ENCODE data around the gene PTMA. TPM values are rescaled to one million over a fixed set of nuclear protein-coding genes. Genes with fewer than 3 reads are reported as not detected.

The PTMA gene
- total RNA-seq, 1 experiment from 2014 or later, result 2,164 TPM

DNA sequence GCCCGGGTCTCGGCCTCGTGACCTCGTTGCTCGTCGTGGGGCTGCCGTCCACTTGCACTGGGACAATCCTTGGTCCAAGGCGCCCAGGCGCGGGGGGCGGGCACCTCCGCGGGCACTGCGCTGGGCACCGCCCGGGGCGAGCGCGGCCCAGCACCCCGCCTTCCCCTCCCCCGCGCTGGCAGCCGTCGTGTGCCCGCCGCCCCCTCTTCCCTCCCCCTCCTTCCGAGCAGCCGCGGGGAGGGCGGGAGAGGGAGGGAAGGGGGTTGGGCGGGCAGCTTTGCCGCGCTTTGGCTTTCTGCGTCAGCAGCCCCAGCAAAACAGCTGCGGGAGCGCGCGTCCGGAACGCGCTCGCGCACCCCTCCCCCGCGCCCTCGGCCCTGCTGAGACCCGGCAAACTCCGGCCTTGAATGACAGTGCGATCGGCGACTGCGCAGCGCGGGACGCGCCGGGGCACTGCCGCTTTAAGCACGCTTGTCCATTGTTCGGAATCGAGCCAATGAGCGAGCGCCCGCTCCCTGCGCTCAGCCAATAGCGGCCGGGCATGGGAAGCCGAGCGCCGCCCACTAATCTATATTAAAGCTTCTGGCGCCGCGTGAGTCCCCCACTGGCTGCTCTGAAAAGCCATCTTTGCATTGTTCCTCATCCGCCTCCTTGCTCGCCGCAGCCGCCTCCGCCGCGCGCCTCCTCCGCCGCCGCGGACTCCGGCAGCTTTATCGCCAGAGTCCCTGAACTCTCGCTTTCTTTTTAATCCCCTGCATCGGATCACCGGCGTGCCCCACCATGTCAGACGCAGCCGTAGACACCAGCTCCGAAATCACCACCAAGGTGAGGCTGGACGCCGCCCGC, at the start of gene PTMA (continued):
- TF ChIP-seq, protein P1, sequence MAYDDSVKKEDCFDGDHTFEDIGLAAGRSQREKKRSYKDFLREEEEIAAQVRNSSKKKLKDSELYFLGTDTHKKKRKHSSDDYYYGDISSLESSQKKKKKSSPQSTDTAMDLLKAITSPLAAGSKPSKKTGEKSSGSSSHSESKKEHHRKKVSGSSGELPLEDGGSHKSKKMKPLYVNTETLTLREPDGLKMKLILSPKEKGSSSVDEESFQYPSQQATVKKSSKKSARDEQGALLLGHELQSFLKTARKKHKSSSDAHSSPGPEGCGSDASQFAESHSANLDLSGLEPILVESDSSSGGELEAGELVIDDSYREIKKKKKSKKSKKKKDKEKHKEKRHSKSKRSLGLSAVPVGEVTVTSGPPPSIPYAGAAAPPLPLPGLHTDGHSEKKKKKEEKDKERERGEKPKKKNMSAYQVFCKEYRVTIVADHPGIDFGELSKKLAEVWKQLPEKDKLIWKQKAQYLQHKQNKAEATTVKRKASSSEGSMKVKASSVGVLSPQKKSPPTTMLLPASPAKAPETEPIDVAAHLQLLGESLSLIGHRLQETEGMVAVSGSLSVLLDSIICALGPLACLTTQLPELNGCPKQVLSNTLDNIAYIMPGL (CRISPR knock-in tag; IDR thresholded peaks at IDR 0.05), result no peak
- TF ChIP-seq ZNF281 (CRISPR knock-in tag; IDR thresholded peaks at IDR 0.05) (peak; percentile 96), ZNF219 (CRISPR knock-in tag; IDR thresholded peaks at IDR 0.05; ENCODE audit: borderline replicate concordance) (0 out of 2 replicates have a peak, but pooled peaks have one; percentile 61), SOX15 (CRISPR knock-in tag; IDR thresholded peaks at IDR 0.05) (no peak), GABPB1 (CRISPR knock-in tag; IDR thresholded peaks at IDR 0.05) (peak; percentile 46), TCF7 (CRISPR knock-in tag; IDR thresholded peaks at IDR 0.05; ENCODE audit: low read depth) (no peak), JUN (CRISPR knock-in tag; IDR thresholded peaks at IDR 0.05) (0 out of 2 replicates have a peak, but pooled peaks have one; percentile 43), RELA (CRISPR knock-in tag; IDR thresholded peaks at IDR 0.05; ENCODE audit: borderline replicate concordance) (no peak), IRF1 (CRISPR knock-in tag; IDR thresholded peaks at IDR 0.05) (peak; percentile 20), PRDM15 (CRISPR knock-in tag; IDR thresholded peaks at IDR 0.05) (0 out of 2 replicates have a peak, but pooled peaks have one; percentile 46), FOXK1 (CRISPR knock-in tag; IDR thresholded peaks at IDR 0.05) (peak; percentile 89), NFATC4 (CRISPR knock-in tag; IDR thresholded peaks at IDR 0.05) (no peak; the same call in 1 of the 2 replicates), FOXJ3 (CRISPR knock-in tag; IDR thresholded peaks at IDR 0.05; ENCODE audit: borderline replicate concordance) (no peak), NR3C1 (CRISPR knock-in tag; conservative IDR thresholded peaks at IDR 0.05; ENCODE audit: low read depth) (no peak), ZBTB43 (CRISPR knock-in tag; IDR thresholded peaks at IDR 0.05) (no peak; the same call in 1 of the 2 replicates), ZBTB21 (CRISPR knock-in tag; IDR thresholded peaks at IDR 0.05; ENCODE audit: borderline replicate concordance) (peak; percentile 66; the same call in 1 of the 2 replicates)
- TF ChIP-seq, protein P2, sequence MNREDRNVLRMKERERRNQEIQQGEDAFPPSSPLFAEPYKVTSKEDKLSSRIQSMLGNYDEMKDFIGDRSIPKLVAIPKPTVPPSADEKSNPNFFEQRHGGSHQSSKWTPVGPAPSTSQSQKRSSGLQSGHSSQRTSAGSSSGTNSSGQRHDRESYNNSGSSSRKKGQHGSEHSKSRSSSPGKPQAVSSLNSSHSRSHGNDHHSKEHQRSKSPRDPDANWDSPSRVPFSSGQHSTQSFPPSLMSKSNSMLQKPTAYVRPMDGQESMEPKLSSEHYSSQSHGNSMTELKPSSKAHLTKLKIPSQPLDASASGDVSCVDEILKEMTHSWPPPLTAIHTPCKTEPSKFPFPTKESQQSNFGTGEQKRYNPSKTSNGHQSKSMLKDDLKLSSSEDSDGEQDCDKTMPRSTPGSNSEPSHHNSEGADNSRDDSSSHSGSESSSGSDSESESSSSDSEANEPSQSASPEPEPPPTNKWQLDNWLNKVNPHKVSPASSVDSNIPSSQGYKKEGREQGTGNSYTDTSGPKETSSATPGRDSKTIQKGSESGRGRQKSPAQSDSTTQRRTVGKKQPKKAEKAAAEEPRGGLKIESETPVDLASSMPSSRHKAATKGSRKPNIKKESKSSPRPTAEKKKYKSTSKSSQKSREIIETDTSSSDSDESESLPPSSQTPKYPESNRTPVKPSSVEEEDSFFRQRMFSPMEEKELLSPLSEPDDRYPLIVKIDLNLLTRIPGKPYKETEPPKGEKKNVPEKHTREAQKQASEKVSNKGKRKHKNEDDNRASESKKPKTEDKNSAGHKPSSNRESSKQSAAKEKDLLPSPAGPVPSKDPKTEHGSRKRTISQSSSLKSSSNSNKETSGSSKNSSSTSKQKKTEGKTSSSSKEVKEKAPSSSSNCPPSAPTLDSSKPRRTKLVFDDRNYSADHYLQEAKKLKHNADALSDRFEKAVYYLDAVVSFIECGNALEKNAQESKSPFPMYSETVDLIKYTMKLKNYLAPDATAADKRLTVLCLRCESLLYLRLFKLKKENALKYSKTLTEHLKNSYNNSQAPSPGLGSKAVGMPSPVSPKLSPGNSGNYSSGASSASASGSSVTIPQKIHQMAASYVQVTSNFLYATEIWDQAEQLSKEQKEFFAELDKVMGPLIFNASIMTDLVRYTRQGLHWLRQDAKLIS (CRISPR knock-in tag; IDR thresholded peaks at IDR 0.05; ENCODE audit: borderline replicate concordance), result peak; percentile 95
- TF ChIP-seq, protein P3, sequence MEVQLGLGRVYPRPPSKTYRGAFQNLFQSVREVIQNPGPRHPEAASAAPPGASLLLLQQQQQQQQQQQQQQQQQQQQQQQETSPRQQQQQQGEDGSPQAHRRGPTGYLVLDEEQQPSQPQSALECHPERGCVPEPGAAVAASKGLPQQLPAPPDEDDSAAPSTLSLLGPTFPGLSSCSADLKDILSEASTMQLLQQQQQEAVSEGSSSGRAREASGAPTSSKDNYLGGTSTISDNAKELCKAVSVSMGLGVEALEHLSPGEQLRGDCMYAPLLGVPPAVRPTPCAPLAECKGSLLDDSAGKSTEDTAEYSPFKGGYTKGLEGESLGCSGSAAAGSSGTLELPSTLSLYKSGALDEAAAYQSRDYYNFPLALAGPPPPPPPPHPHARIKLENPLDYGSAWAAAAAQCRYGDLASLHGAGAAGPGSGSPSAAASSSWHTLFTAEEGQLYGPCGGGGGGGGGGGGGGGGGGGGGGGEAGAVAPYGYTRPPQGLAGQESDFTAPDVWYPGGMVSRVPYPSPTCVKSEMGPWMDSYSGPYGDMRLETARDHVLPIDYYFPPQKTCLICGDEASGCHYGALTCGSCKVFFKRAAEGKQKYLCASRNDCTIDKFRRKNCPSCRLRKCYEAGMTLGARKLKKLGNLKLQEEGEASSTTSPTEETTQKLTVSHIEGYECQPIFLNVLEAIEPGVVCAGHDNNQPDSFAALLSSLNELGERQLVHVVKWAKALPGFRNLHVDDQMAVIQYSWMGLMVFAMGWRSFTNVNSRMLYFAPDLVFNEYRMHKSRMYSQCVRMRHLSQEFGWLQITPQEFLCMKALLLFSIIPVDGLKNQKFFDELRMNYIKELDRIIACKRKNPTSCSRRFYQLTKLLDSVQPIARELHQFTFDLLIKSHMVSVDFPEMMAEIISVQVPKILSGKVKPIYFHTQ (CRISPR knock-in tag; IDR thresholded peaks at IDR 0.05), result no peak
- TF ChIP-seq, protein P4, sequence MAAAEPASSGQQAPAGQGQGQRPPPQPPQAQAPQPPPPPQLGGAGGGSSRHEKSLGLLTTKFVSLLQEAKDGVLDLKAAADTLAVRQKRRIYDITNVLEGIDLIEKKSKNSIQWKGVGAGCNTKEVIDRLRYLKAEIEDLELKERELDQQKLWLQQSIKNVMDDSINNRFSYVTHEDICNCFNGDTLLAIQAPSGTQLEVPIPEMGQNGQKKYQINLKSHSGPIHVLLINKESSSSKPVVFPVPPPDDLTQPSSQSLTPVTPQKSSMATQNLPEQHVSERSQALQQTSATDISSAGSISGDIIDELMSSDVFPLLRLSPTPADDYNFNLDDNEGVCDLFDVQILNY (CRISPR knock-in tag; IDR thresholded peaks at IDR 0.05), result peak; percentile 98

All from WTC11 (cell line).